ENCODE measurements around the gene DMRTB1.

GRCh38 chr1:53482441-53483153 lies 23.4 kb downstream of the DMRTB1 start:
- TF ChIP-seq CTCF (conservative IDR thresholded peaks at IDR 0.05; ENCODE audit: low read depth, low read length) (no peak), EZH2 (IDR thresholded peaks at IDR 0.05; ENCODE audit: borderline replicate concordance, low read depth, low read length, poor library complexity, severe bottlenecking) (no peak)
